Measurements from ENCODE around the gene PCDH9.

PCDH9 gene

GRCh38 chr13:67225252-67226159 is 4.6 kb downstream of the PCDH9 start:
- no peak for DNase-seq

GRCh38 chr13:67224148-67224846 is 5.8 kb downstream of the PCDH9 start:
- peak; percentile 74 for DNase-seq

- peak; percentile 46 for DNase-seq
Observed at GRCh38 chr13:67223742-67224141, 6.4 kb downstream of the PCDH9 start.

GRCh38 chr13:67223024-67223423 is 7.1 kb downstream of the PCDH9 start:
- DNase-seq: peak; percentile 72

- DNase-seq: no peak
Observed at GRCh38 chr13:67221630-67222226, 8.4 kb downstream of the PCDH9 start.

- DNase-seq: no peak
Observed at GRCh38 chr13:67219113-67219512, 11.0 kb downstream of the PCDH9 start.

DNA sequence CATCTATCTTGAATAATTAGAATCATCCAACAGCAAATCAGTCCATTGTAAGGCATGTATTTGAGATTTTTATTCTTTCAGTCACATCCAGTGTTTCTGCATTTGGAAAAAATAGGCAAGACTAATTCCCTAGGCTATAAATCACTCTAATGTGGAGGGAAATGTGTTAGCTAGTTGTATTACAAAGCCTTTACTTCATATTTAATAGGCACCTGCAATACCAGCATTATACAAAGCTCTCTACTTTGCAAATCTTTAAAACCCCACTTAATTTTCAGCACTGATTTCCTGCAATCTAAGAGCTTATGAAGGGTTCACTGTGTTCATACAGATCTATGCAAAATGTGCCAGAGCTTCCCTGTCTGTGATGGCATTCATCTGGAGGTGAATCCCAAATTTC is 12.3 kb downstream of the PCDH9 start:
- DNase-seq: no peak

DNA sequence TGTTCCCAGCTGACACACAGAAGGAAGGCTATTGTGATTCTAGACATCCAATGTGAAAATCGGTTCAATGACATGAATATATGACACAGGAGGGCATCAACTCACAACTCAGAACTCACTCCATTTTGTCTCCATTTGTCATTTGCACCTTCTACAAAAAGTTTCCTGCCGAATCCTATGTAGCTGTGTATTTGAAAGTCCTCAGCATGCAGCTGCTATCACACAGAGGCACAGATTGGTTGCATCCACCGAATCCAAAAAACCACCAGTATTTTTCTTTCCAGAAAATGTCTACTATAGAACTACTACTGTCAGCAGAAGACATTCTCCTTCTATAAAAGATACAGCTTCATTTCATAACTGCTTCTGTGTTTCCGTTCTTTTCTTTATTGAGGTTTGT is 13.3 kb downstream of the PCDH9 start:
- DNase-seq: no peak

GRCh38 chr13:67210208-67210607 is 19.9 kb downstream of the PCDH9 start:
- DNase-seq: no peak

DNA sequence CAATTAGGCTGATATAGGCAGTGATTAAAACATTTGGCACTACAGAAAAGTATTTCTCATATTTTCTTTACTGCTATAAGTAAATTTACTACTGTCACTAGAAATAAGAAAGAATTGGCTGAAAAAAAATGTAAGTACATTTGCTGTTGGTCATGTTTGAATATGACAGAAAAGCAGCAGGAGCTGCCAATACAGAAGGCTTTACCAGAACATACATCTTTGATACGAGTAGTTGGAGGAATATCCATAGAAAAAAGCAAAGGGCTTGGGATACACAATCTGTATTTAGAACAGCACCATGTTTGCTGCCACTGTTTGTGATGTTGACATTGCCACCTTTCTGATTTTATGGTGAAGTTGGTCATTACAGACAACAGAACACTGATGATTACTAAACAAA is 21.6 kb downstream of the PCDH9 start:
- DNase-seq: no peak

DNA sequence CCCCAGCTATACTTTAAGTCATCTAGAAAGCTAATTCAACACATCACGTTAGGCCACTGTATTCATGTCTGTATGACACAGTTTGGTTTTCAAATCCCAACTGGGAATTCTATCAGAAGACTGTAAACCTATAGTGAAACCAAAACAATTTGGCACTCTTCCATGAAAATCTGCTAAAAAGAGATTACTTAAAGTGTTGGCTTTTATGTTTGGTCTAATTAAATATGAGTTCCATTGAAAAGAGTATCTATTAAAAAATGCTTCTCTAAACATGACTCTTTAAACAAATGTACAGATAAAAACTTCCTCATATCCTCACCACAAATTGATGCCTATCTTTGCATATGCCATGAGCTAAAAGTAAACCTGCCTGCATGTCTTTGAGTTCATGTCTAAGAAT is 25.4 kb downstream of the PCDH9 start:
- no peak for DNase-seq

DNA sequence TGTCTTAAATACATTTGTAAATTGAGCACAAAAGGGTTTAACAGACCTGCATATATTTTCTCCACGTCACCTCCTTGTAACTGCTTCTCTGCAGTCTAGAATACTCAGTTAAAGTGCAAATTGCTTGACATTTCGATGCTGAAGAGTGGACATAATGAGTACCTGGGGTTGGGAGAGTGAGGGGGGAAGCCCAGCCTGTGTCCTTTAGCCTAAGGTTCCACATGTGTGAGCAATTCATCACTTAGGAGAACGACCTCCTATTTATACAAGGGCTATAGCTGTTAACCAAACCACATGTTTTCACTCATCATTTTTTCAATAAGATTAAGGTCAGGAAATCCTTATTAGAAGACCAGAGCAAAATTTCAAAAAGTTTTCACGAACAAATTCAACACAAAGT is 29.5 kb downstream of the PCDH9 start:
- DNase-seq: no peak

- no peak for DNase-seq
Observed at GRCh38 chr13:67200183-67200582, 30.0 kb downstream of the PCDH9 start.

GRCh38 chr13:67197704-67198103 is 32.4 kb downstream of the PCDH9 start:
- no peak for DNase-seq

GRCh38 chr13:67193979-67194378 is 36.2 kb downstream of the PCDH9 start:
- no peak for DNase-seq

DNA sequence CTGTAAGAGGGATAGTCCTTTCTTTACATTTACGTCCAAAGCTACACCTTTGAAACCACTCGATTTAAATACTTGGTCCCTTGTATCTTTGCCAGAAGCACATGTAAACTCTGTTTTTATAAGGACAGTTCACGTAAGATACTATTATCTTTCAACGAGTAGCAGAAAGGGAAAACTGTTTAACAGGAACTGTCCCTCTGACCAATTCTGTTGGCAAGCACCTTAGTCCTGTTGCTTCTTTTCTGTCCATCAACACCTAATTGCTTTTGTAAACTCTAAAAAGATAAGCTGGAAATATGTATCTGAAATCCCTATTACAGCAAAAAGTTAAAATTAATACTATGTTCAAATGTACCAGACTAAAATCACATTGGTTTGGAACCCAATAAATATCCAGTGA is 37.4 kb downstream of the PCDH9 start:
- no peak for DNase-seq

GRCh38 chr13:67186995-67187569 is 43.1 kb downstream of the PCDH9 start:
- no peak for DNase-seq

- DNase-seq: no peak
Observed at GRCh38 chr13:67184247-67184646, 45.9 kb downstream of the PCDH9 start.

GRCh38 chr13:67183151-67183550 is 47.0 kb downstream of the PCDH9 start:
- DNase-seq: no peak

- no peak for DNase-seq
Observed at GRCh38 chr13:67175836-67176459, 54.2 kb downstream of the PCDH9 start.

DNA sequence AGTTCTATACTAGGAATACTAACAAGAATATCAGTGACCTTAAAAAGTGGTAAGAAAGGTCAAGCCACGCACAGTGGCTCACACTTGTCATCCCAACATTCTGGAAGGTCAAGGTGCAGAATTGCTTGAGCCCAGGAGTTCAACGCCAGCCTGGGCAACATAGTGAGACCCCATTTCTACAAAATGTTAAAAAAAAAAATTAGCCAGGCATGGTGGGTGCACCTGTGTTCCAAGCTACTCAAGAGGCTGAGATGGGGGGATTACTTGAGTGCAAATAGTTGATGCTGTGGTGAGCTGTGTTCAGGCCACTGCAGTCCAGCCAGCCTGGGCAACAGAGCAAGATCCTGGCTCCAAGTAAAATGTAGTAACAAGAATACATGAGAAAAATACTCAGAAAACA is 61.8 kb downstream of the PCDH9 start:
- no peak for DNase-seq

DNA sequence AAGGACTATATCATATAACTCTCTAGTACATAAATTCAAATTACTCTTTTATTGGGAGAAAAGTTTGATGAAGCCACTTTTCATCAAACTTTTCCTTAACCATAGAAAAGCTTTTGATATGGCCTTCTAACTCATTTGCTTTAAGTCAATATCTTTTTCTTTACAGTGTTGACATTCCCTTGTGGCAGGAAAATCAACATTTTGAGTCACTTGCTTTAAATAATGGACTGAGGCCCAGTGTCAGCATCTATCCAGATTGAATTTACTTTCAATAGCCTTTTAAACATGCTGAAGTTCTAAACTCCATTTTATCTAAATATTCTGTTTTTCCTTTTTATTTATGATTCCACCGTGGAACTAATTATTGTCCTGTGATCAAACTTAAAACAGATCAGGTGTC is 62.7 kb downstream of the PCDH9 start:
- no peak for DNase-seq

DNA sequence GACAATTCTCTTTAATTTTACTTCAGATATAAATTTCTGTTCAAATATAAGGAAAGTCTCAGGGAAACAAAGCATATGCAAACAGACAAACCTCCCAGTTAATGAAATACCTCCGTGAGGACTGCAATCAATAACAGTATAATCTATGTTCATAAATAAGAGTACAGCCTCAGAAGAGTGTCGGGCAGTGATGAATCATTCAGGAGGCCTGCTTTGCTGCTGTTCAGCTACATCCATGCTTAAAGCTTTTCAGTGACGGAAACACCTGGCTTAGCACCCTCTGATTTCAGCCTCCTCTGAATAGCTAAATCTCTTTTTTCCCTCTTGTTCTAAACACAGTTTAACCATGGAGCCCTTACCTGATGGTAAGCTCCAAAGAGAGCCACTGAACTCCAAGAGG is 69.0 kb downstream of the PCDH9 start:
- no peak for DNase-seq
